ENCODE results near the gene RASAL2.

- no peak for TF ChIP-seq EZH2 (IDR thresholded peaks at IDR 0.05; ENCODE audit: borderline replicate concordance, low read length)
- TF ChIP-seq CTCF (conservative IDR thresholded peaks at IDR 0.05 in 1 of 2, IDR thresholded peaks at IDR 0.05 in 1 of 2; ENCODE audit: extremely low read depth in 1 of 2, insufficient read depth in 1 of 2, low read depth in 1 of 2, low read length in 2 of 2): no peak
These were observed 402.0 kb downstream of the RASAL2 start for GRCh38 chr1:178495741-178496409.

Data from mammary epithelial cell (primary cell).